Prostate gland (tissue), 2 donors: ENCODE results near the gene EIF4A2. TPM values are rescaled to one million over a fixed set of nuclear protein-coding genes. Genes with fewer than 3 reads are reported as not detected.
A peak's percentile ranks its signal among the peaks of the same experiment; 100 is the strongest.

ENCODE experiments used
- DNase-seq: peaks from one replicate; pipeline ENCODE4 v3.0.0-alpha.2; 2019; ENCODE audit warnings: low spot score
- H3K27ac ChIP-seq, 2 donors: fragments of 200-600 bp; sonication (generic); 2 replicates each; pipeline ENCODE4 v1.5.1; 2017 to 2019
- H3K27me3 ChIP-seq: fragments of 200-600 bp; sonication (generic); replicated peaks from 2 replicates; pipeline ENCODE4 v1.5.1; 2019; ENCODE audit not compliant: insufficient read depth
- H3K36me3 ChIP-seq, 2 donors: fragments of 200-600 bp; sonication (generic); 1 replicate in 1 of 2; 2 replicates in 1 of 2; pipeline versions ENCODE4 v1.5.1 to v1.8.1; 2017 to 2019
- H3K4me1 ChIP-seq: fragments of 200-600 bp; sonication (generic); replicated peaks from 2 replicates; pipeline ENCODE4 v1.5.1; 2019
- H3K4me3 ChIP-seq, 2 donors: fragments of 200-600 bp; sonication (generic); 2 replicates each; pipeline ENCODE4 v1.5.1; 2017 to 2019
- H3K9me3 ChIP-seq: fragments of 200-600 bp; sonication (generic); 2 replicates; pipeline ENCODE4 v1.5.1; 2017
- POLR2A ChIP-seq: fragments of 450-650 bp; IDR thresholded peaks from one replicate; pipeline ENCODE4 v1.6.1; 2016; ENCODE audit warnings: antibody characterized with exemption, mild to moderate bottlenecking
- POLR2AphosphoS5 ChIP-seq: sonication (generic); formaldehyde crosslinking; IDR thresholded peaks from one replicate; pipeline ENCODE4 v1.6.1; 2017; ENCODE audit warnings: antibody characterized with exemption
- WGBS: methylation state at CpG from one replicate; pipeline ENCODE4 v1.1.5; 2018; 5-methylcytosine and 5-hydroxymethylcytosine counted together
- intact Hi-C: fragments of 100-400 bp; cut with DNase I; formaldehyde crosslinking; loops from one replicate; pipeline ENCODE4 v1.14.2; 2022
- total RNA-seq, 2 donors: library from RNA; depleted of rRNA; stranded (reverse); fragments of >200 nt; gene quantifications; one replicate each; pipeline ENCODE4 v1.1.0, GENCODE V29; 2016
- TF ChIP-seq, protein P1 (sequence below), 4 experiments: fragments of 200-600 bp in 2 of 4; fragments of 450-650 bp in 2 of 4; sonication (generic) in 2 of 4; IDR thresholded peaks; 1 replicate in 3 of 4; 2 replicates in 1 of 4; pipeline ENCODE4 v1.5.1; 2016 to 2019; ENCODE audit warnings: antibody characterized with exemption in 4 of 4, mild to moderate bottlenecking in 2 of 4, moderate library complexity in 2 of 4

The EIF4A2 gene
- total RNA-seq, 2 donors from 2014 or later: 291 to 402 TPM

GRCh38 chr3:186787642-186788481 is 4.5 kb downstream of the EIF4A2 start:
- H3K4me3 ChIP-seq: peak overlapping the region in 1 of 2 donors; percentile 3
- no peak for DNase-seq
- H3K4me1 ChIP-seq: peaks cover 11% of the 10 kb centered on the region
- H3K9me3 ChIP-seq: no peaks in the 10 kb centered on the region
- no peaks in the 10 kb centered on the region for H3K27me3 ChIP-seq
- intact Hi-C loops: loop anchor here (10.0 kb wide), 2 partner anchors 213 to 853 kb away; partner anchors contain the start of genes DNAJB11 and TRA2B
- 70% methylated on average over 15 of the region's 15 CpGs for WGBS
- TF ChIP-seq, protein P1, sequence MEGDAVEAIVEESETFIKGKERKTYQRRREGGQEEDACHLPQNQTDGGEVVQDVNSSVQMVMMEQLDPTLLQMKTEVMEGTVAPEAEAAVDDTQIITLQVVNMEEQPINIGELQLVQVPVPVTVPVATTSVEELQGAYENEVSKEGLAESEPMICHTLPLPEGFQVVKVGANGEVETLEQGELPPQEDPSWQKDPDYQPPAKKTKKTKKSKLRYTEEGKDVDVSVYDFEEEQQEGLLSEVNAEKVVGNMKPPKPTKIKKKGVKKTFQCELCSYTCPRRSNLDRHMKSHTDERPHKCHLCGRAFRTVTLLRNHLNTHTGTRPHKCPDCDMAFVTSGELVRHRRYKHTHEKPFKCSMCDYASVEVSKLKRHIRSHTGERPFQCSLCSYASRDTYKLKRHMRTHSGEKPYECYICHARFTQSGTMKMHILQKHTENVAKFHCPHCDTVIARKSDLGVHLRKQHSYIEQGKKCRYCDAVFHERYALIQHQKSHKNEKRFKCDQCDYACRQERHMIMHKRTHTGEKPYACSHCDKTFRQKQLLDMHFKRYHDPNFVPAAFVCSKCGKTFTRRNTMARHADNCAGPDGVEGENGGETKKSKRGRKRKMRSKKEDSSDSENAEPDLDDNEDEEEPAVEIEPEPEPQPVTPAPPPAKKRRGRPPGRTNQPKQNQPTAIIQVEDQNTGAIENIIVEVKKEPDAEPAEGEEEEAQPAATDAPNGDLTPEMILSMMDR (IDR thresholded peaks at IDR 0.05): no peak
- TF ChIP-seq POLR2AphosphoS5: no peak
- no peak for TF ChIP-seq POLR2A
- H3K36me3 ChIP-seq: peaks cover 0 to 29% of the 10 kb centered on the region in 2 donors
- no peak overlapping the region for H3K27ac ChIP-seq

GRCh38 chr3:186788482-186789370 is 5.3 kb downstream of the EIF4A2 start:
- Histone ChIP-seq H3K36me3 (peaks cover 0 to 29% of the 10 kb centered on the region in 2 donors), H3K27me3 (no peaks in the 10 kb centered on the region), H3K9me3 (no peaks in the 10 kb centered on the region), H3K4me3 (no peak overlapping the region), H3K27ac (no peak overlapping the region), H3K4me1 (peaks cover 11% of the 10 kb centered on the region)
- DNase-seq: no peak
- intact Hi-C loops: loop anchor here (10.0 kb wide), 2 partner anchors 214 to 854 kb away; partner anchors contain the start of genes DNAJB11 and TRA2B
- 45% methylated on average over 13 of the region's 13 CpGs for WGBS
- TF ChIP-seq POLR2A (no peak), POLR2AphosphoS5 (no peak)
- TF ChIP-seq, protein P1 (IDR thresholded peaks at IDR 0.05): no peak

- no peak for DNase-seq
- WGBS: 56% methylated on average over 4 of the region's 4 CpGs
- peaks cover 0 to 29% of the 10 kb centered on the region in 2 donors for H3K36me3 ChIP-seq
- H3K27me3 ChIP-seq: no peaks in the 10 kb centered on the region
- peaks cover 11% of the 10 kb centered on the region for H3K4me1 ChIP-seq
- no peak overlapping the region for H3K4me3 ChIP-seq
- no peaks in the 10 kb centered on the region for H3K9me3 ChIP-seq
- no peak overlapping the region for H3K27ac ChIP-seq
- intact Hi-C loops: loop anchor here (10.0 kb wide), 2 partner anchors 215 to 855 kb away; partner anchors contain the start of genes DNAJB11 and TRA2B
- TF ChIP-seq POLR2AphosphoS5: no peak
- TF ChIP-seq POLR2A: no peak
- TF ChIP-seq, protein P1 (IDR thresholded peaks at IDR 0.05): no peak
These were observed 6.3 kb downstream of the EIF4A2 start for GRCh38 chr3:186789554-186790260.

GRCh38 chr3:186790261-186790981 is 7.0 kb downstream of the EIF4A2 start:
- peaks cover 11% of the 10 kb centered on the region for H3K4me1 ChIP-seq

More at GRCh38 chr3:186790261-186790981, 7.0 kb downstream of the EIF4A2 start:
- Histone ChIP-seq H3K27ac (no peak overlapping the region), H3K4me3 (no peak overlapping the region), H3K36me3 (peaks cover 0 to 22% of the 10 kb centered on the region in 2 donors), H3K9me3 (no peaks in the 10 kb centered on the region), H3K27me3 (no peaks in the 10 kb centered on the region)
- 68% methylated on average over 8 of the region's 8 CpGs for WGBS
- no peak for DNase-seq
- TF ChIP-seq POLR2AphosphoS5 (no peak), POLR2A (no peak)
- TF ChIP-seq, protein P1 (IDR thresholded peaks at IDR 0.05): no peak
- intact Hi-C loops: no loop called here
